Activated CD4-positive, CD25-positive, alpha-beta regulatory T cell treated with anti-CD3 and anti-CD28 coated beads, Interleukin-2, amount 50 U/mL, for 72 hours (primary cell): ENCODE measurements around the gene RASD1.

ENCODE experiments used
- DNase-seq: peaks from one replicate; pipeline ENCODE4 v3.0.0; 2021

RASD1 gene

GRCh38 chr17:17526369-17526768, 30.2 kb upstream of the RASD1 start:
- no peak for DNase-seq

DNA sequence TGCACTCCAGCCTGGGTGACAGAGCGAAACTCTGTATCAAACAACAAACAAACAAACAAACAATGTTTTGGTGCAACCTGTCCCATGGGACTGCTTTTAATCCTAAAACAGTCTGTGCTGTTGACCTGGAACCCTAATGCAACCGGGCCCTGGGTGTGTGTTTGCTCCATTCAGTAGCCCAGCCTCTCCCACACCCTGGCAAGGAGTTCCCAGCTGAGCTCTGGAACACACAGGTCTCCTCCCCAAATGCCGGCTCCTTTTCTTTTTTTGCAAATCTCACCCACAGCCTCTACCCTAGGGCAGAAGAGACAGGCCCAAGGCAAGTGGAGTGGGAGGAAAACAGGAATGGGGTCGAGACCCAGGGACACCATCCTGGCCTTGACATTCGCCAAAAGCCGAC, 29.8 kb upstream of the RASD1 start:
- no peak for DNase-seq

GRCh38 chr17:17525311-17525710, 29.1 kb upstream of the RASD1 start:
- no peak for DNase-seq

DNA sequence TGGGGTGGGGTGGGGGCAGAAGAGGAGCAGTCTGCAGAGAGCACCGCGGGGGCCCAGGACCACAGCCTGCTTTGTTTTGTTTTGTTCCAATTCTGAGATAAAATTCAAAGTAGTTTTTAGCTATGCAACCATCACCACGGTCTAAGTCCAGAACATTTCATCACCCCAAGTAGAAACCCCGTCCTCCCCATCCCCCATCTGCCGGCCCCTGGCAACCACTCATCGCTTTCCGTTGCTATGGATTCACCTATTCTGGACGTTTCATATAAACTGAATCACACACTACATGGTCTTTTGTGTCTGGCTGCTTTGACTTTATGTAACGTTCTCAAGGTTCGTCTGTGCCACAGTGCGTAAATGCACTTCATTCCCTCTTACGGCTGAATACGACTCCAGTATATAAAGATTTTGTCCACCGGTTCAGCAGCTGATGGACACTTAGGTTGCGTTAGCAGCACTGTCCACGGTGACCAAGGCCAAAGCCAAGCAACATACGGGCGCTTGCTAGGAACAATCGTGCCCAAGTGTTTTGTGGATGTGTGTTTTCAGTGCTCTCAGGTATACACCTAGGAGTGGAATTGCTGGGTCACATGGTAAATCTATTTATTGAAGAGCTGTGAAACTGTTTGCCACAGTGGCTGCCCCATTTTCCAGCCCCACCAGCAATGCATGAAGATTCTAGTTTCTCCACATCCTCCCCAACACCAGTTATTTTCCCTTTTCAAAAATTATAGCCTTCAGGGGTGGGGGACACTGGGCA, 27.7 kb upstream of the RASD1 start:
- DNase-seq, result no peak

- DNase-seq, result no peak
Measured at GRCh38 chr17:17523001-17523730, 27.0 kb upstream of the RASD1 start.

- no peak for DNase-seq
Measured at GRCh38 chr17:17520599-17521232, 24.5 kb upstream of the RASD1 start.

DNA sequence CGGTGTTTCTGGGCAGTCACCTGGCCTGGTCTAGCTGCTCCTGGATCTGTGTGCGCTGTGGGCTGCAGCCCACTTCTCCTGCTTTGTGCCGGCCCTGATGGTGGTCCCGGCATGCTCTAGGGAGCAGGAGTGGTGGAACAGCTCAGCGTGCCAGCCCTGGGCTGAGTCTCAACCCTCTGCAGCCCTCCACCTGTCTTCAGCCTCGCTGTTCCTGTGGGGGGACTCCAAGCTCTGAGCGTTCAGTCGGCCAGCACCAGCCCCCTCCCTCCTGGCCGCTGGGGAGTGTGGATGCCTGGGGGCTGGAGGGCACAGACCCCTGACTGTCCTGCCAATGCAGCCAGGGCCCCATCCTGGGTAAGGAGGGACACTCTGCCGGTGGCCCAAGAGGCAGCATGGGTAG, 23.7 kb upstream of the RASD1 start:
- DNase-seq, result no peak

GRCh38 chr17:17518951-17519350, 22.8 kb upstream of the RASD1 start:
- DNase-seq, result no peak

DNA sequence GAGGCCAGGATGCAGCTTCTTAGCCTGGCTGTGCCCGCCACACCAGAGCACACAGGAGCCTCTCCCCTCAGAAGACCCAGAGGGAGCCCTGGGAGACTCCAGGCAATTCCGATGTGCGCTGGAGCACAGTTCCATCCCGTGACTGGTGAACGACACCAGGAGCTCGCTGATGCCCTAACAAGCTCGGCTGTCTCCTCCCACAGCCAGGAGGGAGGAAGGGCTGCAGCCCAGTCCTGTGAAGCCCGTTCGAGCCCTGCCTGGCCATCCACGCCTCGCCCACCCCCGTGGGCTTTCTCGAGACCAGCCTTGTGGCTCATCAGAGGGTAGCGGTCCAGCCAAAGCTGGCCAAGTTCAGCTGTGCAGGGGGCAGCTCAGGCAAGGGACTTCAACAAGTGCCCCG, 21.8 kb upstream of the RASD1 start:
- DNase-seq, result no peak

DNA sequence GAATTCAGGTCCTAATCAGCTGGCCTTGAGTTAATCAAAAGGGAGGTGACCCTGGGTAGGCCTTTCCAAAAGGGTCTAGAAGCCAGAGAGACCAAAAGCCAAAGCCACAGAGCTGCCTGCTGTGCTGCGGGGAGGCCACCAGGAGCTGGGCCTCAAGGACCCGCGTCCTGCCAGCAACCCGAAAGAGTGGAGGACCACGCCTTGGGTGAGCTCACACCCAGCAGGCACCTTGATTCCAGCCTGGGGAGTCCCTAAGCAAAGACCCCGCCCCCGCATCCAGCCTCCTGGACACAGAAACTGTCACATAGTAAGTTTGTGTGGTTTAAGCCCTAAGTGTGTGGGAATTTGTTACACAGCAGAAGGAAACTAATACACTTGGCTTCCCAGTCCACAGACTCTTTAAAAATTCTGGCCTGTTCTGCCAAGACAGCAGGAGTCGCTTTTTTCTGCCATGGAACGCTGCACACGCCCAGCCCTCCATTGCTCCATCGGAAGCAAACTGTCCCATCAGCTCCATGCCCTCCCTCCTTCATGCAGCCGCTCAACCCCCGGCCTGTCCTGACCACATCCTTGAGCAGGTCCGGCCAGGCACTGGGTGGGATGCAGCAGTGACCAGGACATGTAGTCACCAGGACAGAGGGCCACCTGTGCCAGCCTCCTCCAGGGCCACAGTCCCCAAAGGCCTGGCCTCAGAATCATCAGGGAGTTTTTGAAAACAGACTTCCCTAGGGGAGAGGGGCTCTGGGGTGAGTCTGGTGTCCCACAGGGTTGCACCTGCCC, 20.9 kb upstream of the RASD1 start:
- no peak for DNase-seq

DNA sequence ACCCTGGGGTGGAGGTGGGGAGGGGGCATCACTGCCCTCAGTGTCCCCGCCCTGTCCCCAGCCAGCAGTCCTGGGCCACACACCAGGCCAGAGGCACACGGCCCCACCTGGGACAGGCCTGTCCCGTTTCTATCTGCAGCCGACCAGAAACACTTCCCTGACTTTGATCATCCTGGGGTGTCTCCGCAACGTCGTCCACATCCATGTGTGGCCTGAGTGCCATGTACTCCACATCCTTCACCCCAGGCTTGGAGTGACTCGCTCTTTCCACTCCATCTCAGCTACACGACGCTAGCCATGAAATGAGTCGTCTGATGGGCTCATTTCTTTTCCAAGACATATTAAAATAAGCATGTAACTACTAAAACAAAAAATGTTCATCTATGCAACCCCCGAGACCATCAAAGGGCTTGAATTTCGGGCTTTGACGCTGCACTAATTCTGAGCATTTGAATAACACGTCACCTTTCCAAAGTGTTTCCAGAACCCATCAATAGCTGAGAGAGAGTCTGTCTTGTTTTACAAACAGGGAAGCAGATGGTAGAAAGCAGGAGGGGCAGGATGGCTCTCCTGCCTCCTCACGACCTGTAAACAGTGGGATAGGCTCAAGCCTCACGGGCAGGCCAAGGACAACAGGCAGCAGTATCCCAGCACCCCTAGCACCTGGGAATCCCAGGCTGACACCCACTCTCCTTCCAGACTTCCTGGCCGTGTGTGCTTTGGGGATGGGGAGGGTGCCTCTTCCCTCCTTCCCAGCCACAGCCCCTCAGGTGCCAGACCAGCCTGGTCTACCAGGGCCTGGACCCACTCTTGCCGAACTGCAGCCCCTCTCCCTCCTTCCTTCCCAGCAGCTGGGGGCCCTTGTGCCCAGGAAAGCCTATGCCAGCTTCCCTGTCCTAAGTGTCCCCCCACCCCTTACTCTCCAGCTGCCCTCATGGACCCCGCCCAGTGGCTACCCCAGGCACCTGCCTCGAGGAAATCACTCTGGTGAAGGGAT, 20.0 kb upstream of the RASD1 start:
- DNase-seq, result no peak

DNA sequence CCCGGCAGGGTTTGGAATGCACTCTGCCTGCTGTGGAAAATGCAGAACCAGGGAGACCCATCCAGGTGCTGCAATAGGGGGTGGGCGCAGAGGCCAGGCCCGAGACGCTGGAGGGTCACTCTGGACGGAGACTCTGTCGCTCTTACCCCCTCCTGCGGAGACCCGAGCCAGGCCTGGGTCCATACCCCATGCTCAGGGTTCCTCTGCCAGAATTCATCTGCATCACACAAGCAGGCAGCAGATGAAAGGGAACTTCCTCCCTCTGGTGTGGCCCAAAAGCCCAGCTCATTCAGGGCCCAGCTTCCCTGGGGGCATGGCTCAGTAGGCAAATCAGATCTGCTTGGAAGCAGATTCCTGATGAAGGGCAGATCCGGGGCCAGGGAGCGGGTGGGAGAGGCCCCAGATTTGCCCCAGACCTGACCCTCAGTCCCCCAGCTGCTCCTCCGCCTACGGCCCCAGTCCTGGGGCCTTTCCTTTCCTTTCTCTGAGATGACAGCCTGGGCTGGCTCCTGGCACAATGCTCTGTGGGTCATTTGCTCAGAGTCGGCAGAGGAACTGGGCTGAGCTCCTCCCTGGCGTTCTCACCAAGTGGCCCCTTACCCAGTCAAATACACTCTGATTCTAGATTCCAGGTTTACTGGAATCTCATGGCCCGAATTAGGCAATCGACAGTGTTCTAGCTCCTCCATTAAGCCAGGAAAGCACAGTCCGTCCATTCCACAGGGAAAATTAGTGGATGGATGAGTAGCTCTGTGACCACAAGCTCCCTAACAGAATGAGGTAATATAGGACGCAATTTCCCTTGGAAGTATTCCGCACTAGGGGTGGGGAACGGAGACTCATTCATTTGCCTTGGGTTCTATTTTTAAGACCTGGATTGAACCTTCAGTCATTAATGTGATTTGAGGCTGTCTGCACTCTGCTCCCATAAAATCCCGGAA, 19.1 kb upstream of the RASD1 start:
- DNase-seq, result no peak

- DNase-seq, result no peak
Measured at GRCh38 chr17:17514361-17514992, 18.3 kb upstream of the RASD1 start.

- no peak for DNase-seq
Measured at GRCh38 chr17:17513626-17514025, 17.4 kb upstream of the RASD1 start.

DNA sequence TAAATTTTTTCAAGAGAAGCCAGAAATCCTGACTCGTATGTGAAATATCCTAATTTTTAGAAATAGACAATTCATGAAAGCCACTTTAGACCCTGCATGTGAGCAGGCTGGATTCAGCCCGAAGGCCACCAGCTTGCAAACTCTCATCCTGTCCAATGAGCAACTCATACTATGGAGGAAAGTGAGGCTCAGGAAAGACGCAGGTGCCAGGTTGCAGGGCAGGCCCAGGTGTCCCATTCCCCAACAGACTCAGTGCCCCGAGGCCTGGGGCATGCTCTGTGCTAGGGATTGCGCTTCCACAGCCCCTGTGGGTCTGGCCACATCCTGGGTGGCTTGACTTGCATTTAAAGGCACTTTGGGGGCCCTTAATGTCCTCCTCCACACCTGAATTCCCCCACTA, 16.7 kb upstream of the RASD1 start:
- no peak for DNase-seq

DNA sequence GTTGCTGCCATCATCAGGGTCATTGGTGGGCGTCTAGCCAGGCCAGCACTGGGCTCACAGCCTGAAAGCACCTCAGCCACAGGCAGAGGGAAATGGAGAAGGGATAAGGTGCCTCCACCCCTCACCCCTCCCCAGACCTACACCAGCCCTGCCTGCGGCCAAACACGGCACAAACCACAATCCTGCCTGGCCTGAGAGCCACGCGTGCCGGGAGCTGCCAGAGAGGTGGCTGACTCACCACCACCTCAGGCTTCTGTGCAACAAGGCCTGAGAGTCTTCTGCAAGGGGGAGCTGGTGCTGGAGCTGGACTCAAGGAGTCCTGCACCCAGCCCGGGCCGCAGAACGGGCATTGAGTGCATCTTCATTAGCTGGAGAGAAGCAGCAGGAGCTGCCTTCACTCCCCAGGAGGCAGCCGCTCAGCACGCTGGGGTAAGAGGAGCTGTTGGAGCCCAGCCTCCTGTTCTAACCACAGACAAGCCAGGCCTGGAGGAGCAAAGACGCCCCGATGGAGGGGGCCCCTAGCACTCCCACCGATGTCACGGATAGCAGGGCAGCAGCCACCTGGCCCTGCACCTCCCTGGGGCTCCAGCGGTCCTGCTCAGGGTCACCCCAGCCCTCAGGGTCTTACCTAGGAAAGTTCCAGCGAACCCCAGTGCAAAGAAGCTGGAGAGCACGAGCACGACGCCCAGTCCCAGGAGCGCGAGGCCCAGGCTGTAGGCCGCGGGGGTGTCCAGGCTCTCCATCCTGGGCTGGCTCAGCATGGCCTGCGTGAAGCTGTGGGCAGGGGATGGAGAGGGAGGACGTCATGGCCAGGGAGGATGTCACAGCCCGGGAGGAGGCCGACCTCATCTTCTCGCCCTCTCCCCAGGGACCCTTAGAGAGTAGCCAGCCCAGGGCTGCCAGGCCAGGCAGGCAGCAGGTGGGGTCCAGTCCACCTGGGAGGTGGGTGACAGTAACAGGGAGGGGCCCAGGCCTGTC, 16.0 kb upstream of the RASD1 start:
- no peak for DNase-seq

DNA sequence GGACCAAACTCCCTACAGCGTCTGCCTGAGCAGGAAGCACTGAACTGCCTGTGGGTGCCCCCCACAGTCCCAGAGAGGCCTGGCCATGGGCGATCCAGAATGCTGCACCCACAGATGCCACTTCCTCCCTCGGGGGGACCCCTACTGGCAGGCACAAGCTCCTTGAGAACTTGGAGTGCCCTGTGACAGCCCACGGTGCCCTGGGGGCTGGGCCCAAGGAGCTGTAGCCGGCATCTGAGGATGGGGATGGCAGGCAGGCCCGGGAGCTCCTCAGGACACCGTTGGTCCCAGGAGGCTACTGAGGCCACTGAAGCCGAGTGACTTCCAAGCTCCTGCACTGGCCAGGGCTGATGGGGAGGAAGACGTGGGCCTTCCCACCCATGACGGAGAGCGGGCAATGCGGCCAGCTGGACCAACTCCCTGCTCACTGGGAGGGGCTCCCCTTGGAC, 15.1 kb upstream of the RASD1 start:
- no peak for DNase-seq

- no peak for DNase-seq
Measured at GRCh38 chr17:17510456-17511292, 14.5 kb upstream of the RASD1 start.
